ENCODE data around the gene TMUB2. TPM values are rescaled to one million over a fixed set of nuclear protein-coding genes. Genes with fewer than 3 reads are reported as not detected.

TMUB2 gene
- total and polyA plus RNA-seq, 2 of the 13 experiments (the other 11 are each of a cell fraction or from before 2014, with no cell fraction given): 26.9 to 50.8 TPM

DNA sequence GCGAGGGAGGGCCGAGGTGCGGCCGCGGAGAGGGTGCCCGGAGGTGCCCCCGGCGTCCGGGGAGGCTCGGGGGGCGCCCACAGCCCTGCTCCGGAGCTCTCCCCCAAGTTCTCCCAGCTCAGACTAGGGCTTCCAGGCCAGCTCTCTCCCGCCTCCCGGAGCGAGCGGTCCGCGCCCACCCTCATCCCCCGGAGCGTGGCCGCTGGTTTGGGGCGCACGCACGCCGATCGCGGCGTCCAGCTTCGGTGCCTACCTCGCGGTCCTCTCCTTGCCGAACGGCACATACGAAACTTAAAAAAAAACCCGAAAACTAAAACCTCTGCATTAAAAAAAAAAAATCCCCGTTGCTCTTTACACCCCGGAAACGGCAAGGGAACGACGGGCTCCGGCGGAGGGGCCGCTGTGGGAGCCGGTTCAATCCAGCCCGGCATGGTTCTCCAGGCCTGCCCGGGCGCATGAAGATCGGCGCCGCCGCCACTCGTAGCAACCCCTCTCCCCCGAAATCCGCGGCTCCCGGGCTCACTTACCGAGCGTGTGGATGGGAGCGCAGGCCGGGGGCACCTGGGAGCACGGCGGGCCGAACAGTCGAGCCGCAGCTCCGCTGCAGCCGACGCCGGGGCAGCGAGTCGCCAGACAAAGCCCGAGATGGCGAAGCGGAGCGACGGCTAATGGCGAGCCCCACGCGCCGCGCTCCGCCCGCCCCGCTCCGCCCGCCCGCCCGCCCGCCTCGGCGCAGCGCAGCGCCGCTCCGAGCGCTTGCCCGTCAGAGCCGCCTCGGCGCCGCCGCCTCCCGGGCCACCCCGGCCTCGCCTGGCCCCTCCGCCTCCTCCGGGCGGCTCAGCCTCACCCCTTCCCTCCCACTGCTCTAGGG is 33.7 kb downstream of the TMUB2 start (continued):
- TF ChIP-seq ZNF44 (CRISPR knock-in tag; IDR thresholded peaks at IDR 0.05): no peak
- TF ChIP-seq, protein P1, sequence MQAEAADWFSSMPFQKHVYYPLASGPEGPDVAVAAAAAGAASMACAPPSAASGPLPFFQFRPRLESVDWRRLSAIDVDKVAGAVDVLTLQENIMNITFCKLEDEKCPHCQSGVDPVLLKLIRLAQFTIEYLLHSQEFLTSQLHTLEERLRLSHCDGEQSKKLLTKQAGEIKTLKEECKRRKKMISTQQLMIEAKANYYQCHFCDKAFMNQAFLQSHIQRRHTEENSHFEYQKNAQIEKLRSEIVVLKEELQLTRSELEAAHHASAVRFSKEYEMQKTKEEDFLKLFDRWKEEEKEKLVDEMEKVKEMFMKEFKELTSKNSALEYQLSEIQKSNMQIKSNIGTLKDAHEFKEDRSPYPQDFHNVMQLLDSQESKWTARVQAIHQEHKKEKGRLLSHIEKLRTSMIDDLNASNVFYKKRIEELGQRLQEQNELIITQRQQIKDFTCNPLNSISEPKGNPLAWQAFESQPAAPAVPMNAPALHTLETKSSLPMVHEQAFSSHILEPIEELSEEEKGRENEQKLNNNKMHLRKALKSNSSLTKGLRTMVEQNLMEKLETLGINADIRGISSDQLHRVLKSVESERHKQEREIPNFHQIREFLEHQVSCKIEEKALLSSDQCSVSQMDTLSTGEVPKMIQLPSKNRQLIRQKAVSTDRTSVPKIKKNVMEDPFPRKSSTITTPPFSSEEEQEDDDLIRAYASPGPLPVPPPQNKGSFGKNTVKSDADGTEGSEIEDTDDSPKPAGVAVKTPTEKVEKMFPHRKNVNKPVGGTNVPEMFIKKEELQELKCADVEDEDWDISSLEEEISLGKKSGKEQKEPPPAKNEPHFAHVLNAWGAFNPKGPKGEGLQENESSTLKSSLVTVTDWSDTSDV (CRISPR knock-in tag; IDR thresholded peaks at IDR 0.05): no peak
- TF ChIP-seq, protein P2, sequence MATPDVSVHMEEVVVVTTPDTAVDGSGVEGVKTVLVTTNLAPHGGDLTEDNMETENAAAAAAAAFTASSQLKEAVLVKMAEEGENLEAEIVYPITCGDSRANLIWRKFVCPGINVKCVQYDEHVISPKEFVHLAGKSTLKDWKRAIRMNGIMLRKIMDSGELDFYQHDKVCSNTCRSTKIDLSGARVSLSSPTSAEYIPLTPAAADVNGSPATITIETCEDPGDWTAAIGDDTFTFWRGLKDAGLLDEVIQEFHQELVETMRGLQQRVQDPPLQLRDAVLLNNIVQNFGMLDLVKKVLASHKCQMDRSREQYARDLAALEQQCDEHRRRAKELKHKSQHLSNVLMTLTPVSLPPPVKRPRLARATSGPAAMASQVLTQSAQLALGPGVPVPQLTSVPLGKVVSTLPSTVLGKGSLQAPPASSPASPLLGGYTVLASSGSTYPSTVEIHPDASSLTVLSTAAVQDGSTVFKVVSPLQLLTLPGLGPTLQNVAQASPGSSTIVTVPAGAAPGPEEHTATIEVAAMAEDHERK (CRISPR knock-in tag; IDR thresholded peaks at IDR 0.05; ENCODE audit: low read depth): no peak
- TF ChIP-seq, protein P3, sequence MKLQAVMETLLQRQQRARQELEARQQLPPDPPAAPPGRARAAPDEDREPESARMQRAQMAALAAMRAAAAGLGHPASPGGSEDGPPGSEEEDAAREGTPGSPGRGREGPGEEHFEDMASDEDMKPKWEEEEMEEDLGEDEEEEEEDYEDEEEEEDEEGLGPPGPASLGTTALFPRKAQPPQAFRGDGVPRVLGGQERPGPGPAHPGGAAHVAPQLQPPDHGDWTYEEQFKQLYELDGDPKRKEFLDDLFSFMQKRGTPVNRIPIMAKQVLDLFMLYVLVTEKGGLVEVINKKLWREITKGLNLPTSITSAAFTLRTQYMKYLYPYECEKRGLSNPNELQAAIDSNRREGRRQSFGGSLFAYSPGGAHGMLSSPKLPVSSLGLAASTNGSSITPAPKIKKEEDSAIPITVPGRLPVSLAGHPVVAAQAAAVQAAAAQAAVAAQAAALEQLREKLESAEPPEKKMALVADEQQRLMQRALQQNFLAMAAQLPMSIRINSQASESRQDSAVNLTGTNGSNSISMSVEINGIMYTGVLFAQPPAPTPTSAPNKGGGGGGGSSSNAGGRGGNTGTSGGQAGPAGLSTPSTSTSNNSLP (IDR thresholded peaks at IDR 0.05; ENCODE audit: low read depth, low read length): no peak
- peak; percentile 38; the same call in 1 of the 2 replicates for TF ChIP-seq ATF7-NPFF (CRISPR knock-in tag; IDR thresholded peaks at IDR 0.05; ENCODE audit: low read depth)
- 0 out of 2 replicates have a peak, but pooled peaks have one; percentile 24 for TF ChIP-seq ZNF224 (CRISPR knock-in tag; IDR thresholded peaks at IDR 0.05)
- TF ChIP-seq, protein P4, sequence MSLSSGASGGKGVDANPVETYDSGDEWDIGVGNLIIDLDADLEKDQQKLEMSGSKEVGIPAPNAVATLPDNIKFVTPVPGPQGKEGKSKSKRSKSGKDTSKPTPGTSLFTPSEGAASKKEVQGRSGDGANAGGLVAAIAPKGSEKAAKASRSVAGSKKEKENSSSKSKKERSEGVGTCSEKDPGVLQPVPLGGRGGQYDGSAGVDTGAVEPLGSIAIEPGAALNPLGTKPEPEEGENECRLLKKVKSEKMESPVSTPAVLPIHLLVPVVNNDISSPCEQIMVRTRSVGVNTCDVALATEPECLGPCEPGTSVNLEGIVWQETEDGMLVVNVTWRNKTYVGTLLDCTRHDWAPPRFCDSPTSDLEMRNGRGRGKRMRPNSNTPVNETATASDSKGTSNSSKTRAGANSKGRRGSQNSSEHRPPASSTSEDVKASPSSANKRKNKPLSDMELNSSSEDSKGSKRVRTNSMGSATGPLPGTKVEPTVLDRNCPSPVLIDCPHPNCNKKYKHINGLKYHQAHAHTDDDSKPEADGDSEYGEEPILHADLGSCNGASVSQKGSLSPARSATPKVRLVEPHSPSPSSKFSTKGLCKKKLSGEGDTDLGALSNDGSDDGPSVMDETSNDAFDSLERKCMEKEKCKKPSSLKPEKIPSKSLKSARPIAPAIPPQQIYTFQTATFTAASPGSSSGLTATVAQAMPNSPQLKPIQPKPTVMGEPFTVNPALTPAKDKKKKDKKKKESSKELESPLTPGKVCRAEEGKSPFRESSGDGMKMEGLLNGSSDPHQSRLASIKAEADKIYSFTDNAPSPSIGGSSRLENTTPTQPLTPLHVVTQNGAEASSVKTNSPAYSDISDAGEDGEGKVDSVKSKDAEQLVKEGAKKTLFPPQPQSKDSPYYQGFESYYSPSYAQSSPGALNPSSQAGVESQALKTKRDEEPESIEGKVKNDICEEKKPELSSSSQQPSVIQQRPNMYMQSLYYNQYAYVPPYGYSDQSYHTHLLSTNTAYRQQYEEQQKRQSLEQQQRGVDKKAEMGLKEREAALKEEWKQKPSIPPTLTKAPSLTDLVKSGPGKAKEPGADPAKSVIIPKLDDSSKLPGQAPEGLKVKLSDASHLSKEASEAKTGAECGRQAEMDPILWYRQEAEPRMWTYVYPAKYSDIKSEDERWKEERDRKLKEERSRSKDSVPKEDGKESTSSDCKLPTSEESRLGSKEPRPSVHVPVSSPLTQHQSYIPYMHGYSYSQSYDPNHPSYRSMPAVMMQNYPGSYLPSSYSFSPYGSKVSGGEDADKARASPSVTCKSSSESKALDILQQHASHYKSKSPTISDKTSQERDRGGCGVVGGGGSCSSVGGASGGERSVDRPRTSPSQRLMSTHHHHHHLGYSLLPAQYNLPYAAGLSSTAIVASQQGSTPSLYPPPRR (CRISPR knock-in tag; IDR thresholded peaks at IDR 0.05; ENCODE audit: borderline replicate concordance): no peak
- TF ChIP-seq MTF1 (CRISPR knock-in tag; IDR thresholded peaks at IDR 0.05): no peak; the same call in 1 of the 2 replicates
- TF ChIP-seq, protein P5, sequence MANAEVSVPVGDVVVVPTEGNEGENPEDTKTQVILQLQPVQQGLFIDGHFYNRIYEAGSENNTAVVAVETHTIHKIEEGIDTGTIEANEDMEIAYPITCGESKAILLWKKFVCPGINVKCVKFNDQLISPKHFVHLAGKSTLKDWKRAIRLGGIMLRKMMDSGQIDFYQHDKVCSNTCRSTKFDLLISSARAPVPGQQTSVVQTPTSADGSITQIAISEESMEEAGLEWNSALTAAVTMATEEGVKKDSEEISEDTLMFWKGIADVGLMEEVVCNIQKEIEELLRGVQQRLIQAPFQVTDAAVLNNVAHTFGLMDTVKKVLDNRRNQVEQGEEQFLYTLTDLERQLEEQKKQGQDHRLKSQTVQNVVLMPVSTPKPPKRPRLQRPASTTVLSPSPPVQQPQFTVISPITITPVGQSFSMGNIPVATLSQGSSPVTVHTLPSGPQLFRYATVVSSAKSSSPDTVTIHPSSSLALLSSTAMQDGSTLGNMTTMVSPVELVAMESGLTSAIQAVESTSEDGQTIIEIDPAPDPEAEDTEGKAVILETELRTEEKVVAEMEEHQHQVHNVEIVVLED (CRISPR knock-in tag; IDR thresholded peaks at IDR 0.05; ENCODE audit: borderline replicate concordance): no peak
- peak; percentile 23; the same call in 1 of the 2 replicates for TF ChIP-seq ZNF629 (CRISPR knock-in tag; conservative IDR thresholded peaks at IDR 0.05)
- TF ChIP-seq FOSL1 (CRISPR knock-in tag; IDR thresholded peaks at IDR 0.05; ENCODE audit: borderline replicate concordance): no peak
- TF ChIP-seq JUND (CRISPR knock-in tag; IDR thresholded peaks at IDR 0.05): no peak

Measured in HepG2 (cell line).